HCT116 (cell line): Measurements from ENCODE around the gene ZNF446. TPM values are rescaled to one million over a fixed set of nuclear protein-coding genes. Genes with fewer than 3 reads are reported as not detected.
A peak's percentile ranks its signal among the peaks of the same experiment; 100 is the strongest.

Experiments used
- ATAC-seq: fragments of 200-7000 bp; cut with Tn5 transposase; 2 replicates; pipeline ENCODE4 v1.9.1; 2020; ENCODE audit warnings: mild to moderate bottlenecking, moderate library complexity
- BruUV-seq: library from RNA; stranded (reverse); fragments of 400-500 nt; replicated peaks from 2 replicates; lab custom pipeline; 2021; lab: Mats Ljungman, UMichigan
- CTCF ChIA-PET: fragments of 300-600 bp; sonication (Branson Sonifier 250); formaldehyde crosslinking; loops from one replicate; lab custom pipeline; 2021; ENCODE audit warnings: antibody characterized with exemption; lab: Charles Lee
- POLR2A ChIA-PET: fragments of 300-600, 350-600 bp; sonication (Branson Sonifier 250); formaldehyde crosslinking; loops from one replicate; lab custom pipeline; 2021; ENCODE audit warnings: antibody characterized with exemption; lab: Charles Lee
- RAD21 ChIA-PET, 2 experiments: fragments of 300-600 bp; sonication (Branson Sonifier 250); formaldehyde crosslinking; loops; one replicate each; lab custom pipeline; 2023; ENCODE audit warnings: low total read pairs in 2 of 2; ENCODE audit not compliant: uncharacterized antibody in 2 of 2, unreplicated experiment in 2 of 2, low non-redundant PET in 1 of 2; lab: Charles Lee
- DNase-seq: peaks from one replicate; pipeline ENCODE4 v3.0.0-alpha.2; 2010; ENCODE audit warnings: low read depth, low spot score
- H2AFZ ChIP-seq: fragments of 200-600 bp; shearing (Covaris generic), sonication (generic); 2 replicates; pipeline ENCODE4 v1.6.1; 2017; ENCODE audit warnings: low read depth, mixed run types, mixed read lengths, antibody characterized with exemption, low read length; ENCODE audit not compliant: poor library complexity, severe bottlenecking
- H3K27ac ChIP-seq: 2 replicates; pipeline ENCODE4 v1.5.1; 2012; ENCODE audit warnings: low read depth, low read length
- H3K27me3 ChIP-seq: fragments of 200-600 bp; sonication (generic); 2 replicates; pipeline ENCODE4 v1.6.1; 2016; ENCODE audit warnings: mixed run types, low read length, mixed read lengths; ENCODE audit not compliant: insufficient read depth
- H3K36me3 ChIP-seq, 2 experiments: fragments of 200-500 bp in 1 of 2; fragments of 200-600 bp in 1 of 2; sonication (Bioruptor generic) in 1 of 2; sonication (generic) in 1 of 2; 2 replicates each; pipeline versions ENCODE4 v1.5.1 to v1.6.1; 2014 to 2016; ENCODE audit warnings: low read length in 2 of 2, inconsistent platforms in 1 of 2, mixed read lengths in 1 of 2, mixed run types in 1 of 2; ENCODE audit not compliant: insufficient read depth in 2 of 2, control insufficient read depth in 1 of 2
- H3K4me1 ChIP-seq, 2 experiments: fragments of 200-600 bp in 1 of 2; sonication (generic) in 1 of 2; 2 replicates each; pipeline versions ENCODE4 v1.5.1 to v1.6.1; 2012 to 2017; ENCODE audit warnings: low read length in 2 of 2, inconsistent platforms in 1 of 2, mild to moderate bottlenecking in 1 of 2, mixed read lengths in 1 of 2, mixed run types in 1 of 2, moderate library complexity in 1 of 2; ENCODE audit not compliant: insufficient read depth in 2 of 2, control insufficient read depth in 1 of 2
- H3K4me2 ChIP-seq: fragments of 200-600 bp; sonication (generic); 2 replicates; pipeline ENCODE4 v1.6.1; 2017; ENCODE audit warnings: mixed run types, low read length, mixed read lengths
- H3K4me3 ChIP-seq, 2 experiments: fragments of 200-600 bp in 1 of 2; sonication (generic) in 1 of 2; replicated peaks in 1 of 2; 2 replicates each; pipeline ENCODE4 v1.5.1; 2011 to 2016; ENCODE audit warnings: low read length in 2 of 2, control low read depth in 1 of 2, low read depth in 1 of 2, mild to moderate bottlenecking in 1 of 2, mixed read lengths in 1 of 2, mixed run types in 1 of 2
- H3K79me2 ChIP-seq: fragments of 200-600 bp; sonication (generic); 2 replicates; pipeline ENCODE4 v1.6.1; 2017; ENCODE audit warnings: mild to moderate bottlenecking, mixed run types, low read length, moderate library complexity, mixed read lengths; ENCODE audit not compliant: insufficient read depth
- H3K9ac ChIP-seq: fragments of 200-600 bp; sonication (generic); 2 replicates; pipeline ENCODE4 v1.6.1; 2016; ENCODE audit warnings: low read length, mixed read lengths
- H3K9me2 ChIP-seq: fragments of 200-600 bp; sonication (generic), shearing (Covaris generic); 2 replicates; pipeline ENCODE4 v1.6.1; 2017; ENCODE audit warnings: mixed run types, mild to moderate bottlenecking, moderate library complexity; ENCODE audit not compliant: insufficient read depth
- H3K9me3 ChIP-seq, 2 experiments: fragments of 200-500 bp in 1 of 2; fragments of 200-600 bp in 1 of 2; sonication (Bioruptor generic) in 1 of 2; sonication (generic) in 1 of 2; 2 replicates each; pipeline ENCODE4 v1.6.1; 2014 to 2017; ENCODE audit warnings: low read length in 2 of 2, mixed read lengths in 2 of 2, inconsistent platforms in 1 of 2, low read depth in 1 of 2, mild to moderate bottlenecking in 1 of 2, mixed run types in 1 of 2, moderate library complexity in 1 of 2; ENCODE audit not compliant: control insufficient read depth in 1 of 2, insufficient read depth in 1 of 2
- H4K20me1 ChIP-seq: fragments of 200-600 bp; sonication (generic), shearing (Covaris generic); 2 replicates; pipeline ENCODE4 v1.6.1; 2017; ENCODE audit warnings: mixed run types, mild to moderate bottlenecking, moderate library complexity; ENCODE audit not compliant: insufficient read depth
- CEBPB ChIP-seq: IDR thresholded peaks from 2 replicates; pipeline ENCODE4 v1.6.1; 2012; ENCODE audit warnings: low read depth
- CTCF ChIP-seq, 3 experiments: fragments of 200-600 bp in 1 of 3; sonication (generic) in 1 of 3; IDR thresholded peaks in 2 of 3; conservative IDR thresholded peaks in 1 of 3; 2 replicates each; pipeline ENCODE4 v1.5.1; 2012 to 2017; ENCODE audit warnings: low read depth in 2 of 3, low read length in 2 of 3, antibody characterized with exemption in 1 of 3, borderline replicate concordance in 1 of 3, control low read depth in 1 of 3, mild to moderate bottlenecking in 1 of 3, mixed read lengths in 1 of 3, mixed run types in 1 of 3, moderate library complexity in 1 of 3; ENCODE audit not compliant: insufficient read depth in 1 of 3
- EGR1 ChIP-seq: IDR thresholded peaks from 2 replicates; pipeline ENCODE4 v1.6.1; 2012; ENCODE audit warnings: low read depth
- EZH2phosphoT487 ChIP-seq: fragments of 200-600 bp; IDR thresholded peaks from 2 replicates; pipeline ENCODE4 v1.6.1; 2018; ENCODE audit warnings: antibody characterized with exemption, borderline replicate concordance
- JUND ChIP-seq: IDR thresholded peaks from 2 replicates; pipeline ENCODE4 v1.6.1; 2012
- POLR2AphosphoS5 ChIP-seq: IDR thresholded peaks from 2 replicates; pipeline ENCODE4 v1.6.1; 2011; ENCODE audit warnings: mild to moderate bottlenecking, low read depth, low read length, moderate library complexity
- RAD21 ChIP-seq: IDR thresholded peaks from 2 replicates; pipeline ENCODE4 v1.6.1; 2012; ENCODE audit warnings: low read depth, mild to moderate bottlenecking
- REST ChIP-seq: IDR thresholded peaks from 2 replicates; pipeline ENCODE4 v1.6.1; 2012; ENCODE audit warnings: low read depth
- SIN3A ChIP-seq: IDR thresholded peaks from 2 replicates; pipeline ENCODE4 v1.6.1; 2012; ENCODE audit warnings: low read depth
- TCF7L2 ChIP-seq: IDR thresholded peaks from 2 replicates; pipeline ENCODE4 v1.7.0; 2011; ENCODE audit warnings: borderline replicate concordance, inconsistent platforms; ENCODE audit not compliant: insufficient read depth, insufficient read length; ENCODE audit errors: extremely low read depth
- YY1 ChIP-seq: IDR thresholded peaks from 2 replicates; pipeline ENCODE4 v1.6.1; 2011; ENCODE audit warnings: low read length, low read depth, moderate library complexity, mild to moderate bottlenecking; ENCODE audit not compliant: insufficient replicate concordance; ENCODE audit errors: extremely low read depth
- ZBTB33 ChIP-seq: IDR thresholded peaks from 2 replicates; pipeline ENCODE4 v1.6.1; 2011; ENCODE audit warnings: mild to moderate bottlenecking, low read length, moderate library complexity; ENCODE audit not compliant: insufficient replicate concordance; ENCODE audit errors: extremely low read depth
- ZFX ChIP-seq: fragments of 450-650 bp; IDR thresholded peaks from 2 replicates; pipeline ENCODE4 v1.6.1; 2017
- intact Hi-C: fragments of 100-400 bp; cut with micrococcal nuclease; formaldehyde crosslinking; loops from 2 replicates; pipeline ENCODE4 v1.10.0; 2022
- total RNA-seq: library from RNA; stranded (reverse); gene quantifications from one replicate; pipeline ENCODE4 v1.2.1, GENCODE V29; 2021; ENCODE audit not compliant: unreplicated experiment

The ZNF446 gene
- total RNA-seq, 1 experiment from 2014 or later, result 6.5 TPM

GRCh38 chr19:58498316-58499020 lies 22.3 kb downstream of the ZNF446 start:
- no peak for ATAC-seq
- Histone ChIP-seq H3K4me2 (peak overlapping the region; percentile 88), H3K79me2 (peaks cover 17% of the 10 kb centered on the region), H3K36me3 (no peaks in the 10 kb centered on the region), H3K27ac (peak overlapping the region; percentile 52), H3K4me3 (peak overlapping the region; percentile 62 to 83), H3K9ac (peak overlapping the region; percentile 86), H3K27me3 (no peaks in the 10 kb centered on the region), H3K9me2 (no peaks in the 10 kb centered on the region), H3K9me3 (no peaks in the 10 kb centered on the region), H4K20me1 (no peaks in the 10 kb centered on the region), H3K4me1 (peaks cover 10 to 22% of the 10 kb centered on the region in 2 experiments; a peak in 3 of 4 replicates), H2AFZ (no peak overlapping the region)
- TF ChIP-seq POLR2AphosphoS5 (no peak), RAD21 (no peak), YY1 (no peak), EGR1 (no peak), JUND (no peak), TCF7L2 (no peak), ZBTB33 (no peak), ZFX (no peak), EZH2phosphoT487 (no peak), CTCF (IDR thresholded peaks at IDR 0.05 in 2 of 3, conservative IDR thresholded peaks at IDR 0.05 in 1 of 3; ENCODE audit: borderline replicate concordance in 1 of 3, insufficient read depth in 1 of 3, low read depth in 2 of 3, low read length in 2 of 3) (no peak), SIN3A (no peak), CEBPB (no peak), REST (no peak)
- ChIA-PET RAD21 (no interaction called here), POLR2A (no interaction called here), CTCF (interaction anchor here (1.8 to 1.9 kb wide), 2 partner anchors 16 to 21 kb away, joined by 3 to 6 read pairs; partner anchors contain the start of gene ZBTB45)
- TSS peak; percentile 77 for BruUV-seq
- intact Hi-C loops, result no loop called here
- no peak for DNase-seq
